OCI-LY7 (cell line): ENCODE measurements around the gene STKLD1. TPM values are rescaled to one million over a fixed set of nuclear protein-coding genes. Genes with fewer than 3 reads are reported as not detected.

Source experiments
- BruUV-seq: library from RNA; stranded (reverse); fragments of 400-500 nt; replicated peaks from 2 replicates; lab custom pipeline; 2021; lab: Mats Ljungman, UMichigan
- CTCF ChIA-PET: fragments of 300-600 bp; sonication (Branson Sonifier 250); formaldehyde crosslinking; loops from one replicate; lab custom pipeline; 2022; ENCODE audit warnings: antibody characterized with exemption; ENCODE audit not compliant: unreplicated experiment; lab: Charles Lee
- POLR2A ChIA-PET: fragments of 300-600 bp; sonication (Branson Sonifier 250); formaldehyde crosslinking; loops from one replicate; lab custom pipeline; 2022; ENCODE audit warnings: antibody characterized with exemption; lab: Charles Lee
- DNase-seq: peaks from one replicate; pipeline ENCODE4 v3.0.0-alpha.2; 2015; ENCODE audit warnings: low spot score
- H2AFZ ChIP-seq: fragments of 200-600 bp; sonication (generic), shearing (Covaris generic); 2 replicates; pipeline ENCODE4 v1.6.1; 2014; ENCODE audit warnings: mild to moderate bottlenecking, antibody characterized with exemption, low read length, moderate library complexity
- H3K27ac ChIP-seq: fragments of 200-600 bp; sonication (generic); 2 replicates; pipeline ENCODE4 v1.5.1; 2014; ENCODE audit warnings: mixed run types, low read depth, mild to moderate bottlenecking, moderate library complexity, low read length, inconsistent platforms; ENCODE audit not compliant: poor library complexity, severe bottlenecking
- H3K36me3 ChIP-seq: fragments of 200-600 bp; sonication (generic); 2 replicates; pipeline ENCODE4 v1.6.1; 2014; ENCODE audit warnings: mild to moderate bottlenecking, antibody characterized with exemption, low read length, moderate library complexity, mixed read lengths; ENCODE audit not compliant: insufficient read depth
- H3K4me1 ChIP-seq: fragments of 200-600 bp; sonication (generic); 2 replicates; pipeline ENCODE4 v1.5.1; 2014; ENCODE audit warnings: mild to moderate bottlenecking, low read length; ENCODE audit not compliant: insufficient read depth, poor library complexity, severe bottlenecking
- H3K4me2 ChIP-seq: fragments of 200-600 bp; sonication (generic); 2 replicates; pipeline ENCODE4 v1.6.1; 2014; ENCODE audit warnings: mild to moderate bottlenecking, low read length
- H3K4me3 ChIP-seq: fragments of 200-600 bp; sonication (generic); 2 replicates; pipeline ENCODE4 v1.5.1; 2014; ENCODE audit warnings: mild to moderate bottlenecking, low read depth, low read length; ENCODE audit not compliant: poor library complexity, severe bottlenecking
- H3K79me2 ChIP-seq: fragments of 200-600 bp; sonication (generic); 2 replicates; pipeline ENCODE4 v1.6.1; 2016; ENCODE audit warnings: low read depth, mild to moderate bottlenecking, low read length, moderate library complexity, mixed read lengths; ENCODE audit not compliant: insufficient read depth
- H3K9me2 ChIP-seq: fragments of 200-600 bp; sonication (generic); 2 replicates; pipeline ENCODE4 v1.6.1; 2016; ENCODE audit warnings: mild to moderate bottlenecking, low read length, mixed read lengths; ENCODE audit not compliant: insufficient read depth
- H3K9me3 ChIP-seq: fragments of 200-600 bp; sonication (generic); 2 replicates; pipeline ENCODE4 v1.6.1; 2014; ENCODE audit warnings: mild to moderate bottlenecking, mixed run types, low read length, mixed read lengths
- H4K20me1 ChIP-seq: fragments of 200-600 bp; sonication (generic); 2 replicates; pipeline ENCODE4 v1.6.1; 2014; ENCODE audit warnings: mild to moderate bottlenecking, antibody characterized with exemption, low read length, moderate library complexity, mixed read lengths; ENCODE audit not compliant: insufficient read depth
- EZH2phosphoT487 ChIP-seq: fragments of 200-600 bp; sonication (generic); IDR thresholded peaks from 2 replicates; pipeline ENCODE4 v1.6.1; 2018; ENCODE audit warnings: low read depth, borderline replicate concordance, mild to moderate bottlenecking, mixed run types, antibody characterized with exemption, low read length, moderate library complexity, mixed read lengths
- intact Hi-C: fragments of 100-400 bp; cut with micrococcal nuclease; formaldehyde crosslinking; loops from one replicate; pipeline ENCODE4 v1.10.0; 2022; ENCODE audit not compliant: unreplicated experiment
- total RNA-seq, 2 experiments: library from RNA; depleted of rRNA in 1 of 2; stranded (reverse); fragments of >200 nt in 1 of 2; shearing (Covaris generic) in 1 of 2; gene quantifications; 2 replicates each; pipeline ENCODE4 v1.2.3, GENCODE V29; 2014 to 2022
- TF ChIP-seq, protein P1 (sequence below): fragments of 200-600 bp; sonication (generic); conservative IDR thresholded peaks from 2 replicates; pipeline ENCODE4 v1.5.1; 2014; ENCODE audit warnings: mild to moderate bottlenecking, antibody characterized with exemption, low read length, moderate library complexity, mixed read lengths

Gene STKLD1
- total RNA-seq, 2 experiments from 2014 or later = 1.4 to 1.7 TPM

DNA sequence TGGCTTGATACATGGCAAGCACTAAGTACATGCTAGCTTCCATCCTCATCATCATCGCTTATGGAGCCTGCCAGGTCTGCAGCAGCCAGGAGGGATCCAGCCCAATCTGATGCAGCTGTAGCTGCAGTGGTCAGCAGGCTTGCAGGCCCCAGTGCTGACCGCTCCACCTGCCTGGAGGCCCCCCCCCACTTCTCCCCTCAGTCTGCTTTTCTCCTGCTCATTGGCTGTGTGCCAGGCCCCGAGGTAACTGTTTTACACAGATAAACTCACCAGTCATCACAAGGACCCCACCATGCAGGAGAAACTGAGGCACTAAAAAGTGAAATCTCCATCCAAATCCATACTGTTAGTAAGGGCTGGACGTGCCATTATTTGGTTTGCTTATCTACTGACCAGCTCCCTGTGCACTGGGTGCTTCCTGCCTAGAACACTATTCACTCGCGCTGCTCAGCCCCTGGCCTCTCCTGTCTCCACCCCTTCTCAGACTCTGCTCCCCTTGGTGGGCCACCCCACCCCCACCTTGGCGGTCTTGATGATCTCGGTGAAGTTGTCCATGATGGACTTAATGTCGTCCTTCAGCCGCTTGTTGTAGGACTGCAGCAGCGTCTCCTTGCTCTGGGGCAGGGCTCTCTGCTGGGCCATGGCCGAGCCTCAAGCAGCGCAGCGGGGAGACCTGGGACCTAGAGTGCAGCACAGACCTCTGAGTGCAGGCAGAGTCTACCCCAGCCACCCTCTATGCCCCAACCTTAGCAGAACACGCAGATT is 30.0 kb upstream of the STKLD1 start:
- Histone ChIP-seq H3K9me2 (no peaks in the 10 kb centered on the region), H2AFZ (no peak overlapping the region), H3K27ac (no peak overlapping the region), H3K4me1 (peaks cover 35% of the 10 kb centered on the region), H3K4me3 (peak overlapping the region; percentile 99), H4K20me1 (peaks cover 17% of the 10 kb centered on the region), H3K9me3 (no peaks in the 10 kb centered on the region), H3K36me3 (peaks cover 84% of the 10 kb centered on the region), H3K4me2 (peak overlapping the region; percentile 93), H3K79me2 (peaks cover 50% of the 10 kb centered on the region)
- ChIA-PET POLR2A (no interaction called here), CTCF (no interaction called here)
- no TSS peak for BruUV-seq
- no peak for TF ChIP-seq EZH2phosphoT487
- TF ChIP-seq, protein P1, sequence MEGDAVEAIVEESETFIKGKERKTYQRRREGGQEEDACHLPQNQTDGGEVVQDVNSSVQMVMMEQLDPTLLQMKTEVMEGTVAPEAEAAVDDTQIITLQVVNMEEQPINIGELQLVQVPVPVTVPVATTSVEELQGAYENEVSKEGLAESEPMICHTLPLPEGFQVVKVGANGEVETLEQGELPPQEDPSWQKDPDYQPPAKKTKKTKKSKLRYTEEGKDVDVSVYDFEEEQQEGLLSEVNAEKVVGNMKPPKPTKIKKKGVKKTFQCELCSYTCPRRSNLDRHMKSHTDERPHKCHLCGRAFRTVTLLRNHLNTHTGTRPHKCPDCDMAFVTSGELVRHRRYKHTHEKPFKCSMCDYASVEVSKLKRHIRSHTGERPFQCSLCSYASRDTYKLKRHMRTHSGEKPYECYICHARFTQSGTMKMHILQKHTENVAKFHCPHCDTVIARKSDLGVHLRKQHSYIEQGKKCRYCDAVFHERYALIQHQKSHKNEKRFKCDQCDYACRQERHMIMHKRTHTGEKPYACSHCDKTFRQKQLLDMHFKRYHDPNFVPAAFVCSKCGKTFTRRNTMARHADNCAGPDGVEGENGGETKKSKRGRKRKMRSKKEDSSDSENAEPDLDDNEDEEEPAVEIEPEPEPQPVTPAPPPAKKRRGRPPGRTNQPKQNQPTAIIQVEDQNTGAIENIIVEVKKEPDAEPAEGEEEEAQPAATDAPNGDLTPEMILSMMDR = no peak
- intact Hi-C loops = loop anchor here (5.0 kb wide), 1 partner anchor 71 kb away; the partner anchor contains the start of gene REXO4
- DNase-seq = no peak

DNA sequence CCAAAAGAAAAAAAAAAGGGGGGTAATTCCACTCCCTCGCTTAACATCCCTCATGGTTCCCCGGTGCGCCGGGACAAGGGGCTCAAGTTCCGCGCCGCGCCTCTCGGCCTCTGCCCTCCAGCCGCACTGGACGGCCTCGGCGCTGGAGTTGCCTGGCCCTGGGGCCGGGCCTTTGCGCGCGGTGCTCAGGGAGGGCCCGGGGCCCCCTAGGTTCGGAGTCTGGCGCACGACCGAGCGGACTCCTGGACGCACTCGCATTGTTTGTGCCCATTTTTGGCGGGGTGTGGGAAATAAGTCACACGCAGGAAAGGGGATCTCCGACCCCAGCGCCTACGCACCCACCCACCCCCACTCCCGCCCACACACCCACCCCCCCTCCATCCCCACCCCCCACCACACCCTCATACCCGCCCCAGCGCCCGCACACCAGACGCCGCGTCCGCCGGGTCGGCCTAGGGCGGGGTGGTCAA is 28.6 kb upstream of the STKLD1 start:
- H3K4me3 ChIP-seq = peak overlapping the region; percentile 99
- H3K4me2 ChIP-seq = peak overlapping the region; percentile 93
- peaks cover 17% of the 10 kb centered on the region for H4K20me1 ChIP-seq
- no TSS peak for BruUV-seq
- H3K4me1 ChIP-seq = peaks cover 35% of the 10 kb centered on the region
- ChIA-PET CTCF (no interaction called here), POLR2A (interaction anchor here (0.7 kb wide), 1 partner anchor 12 kb away, joined by 3 read pairs; no protein-coding TSS in a partner anchor)
- peaks cover 84% of the 10 kb centered on the region for H3K36me3 ChIP-seq
- peak; percentile 62 for DNase-seq
- no peaks in the 10 kb centered on the region for H3K9me3 ChIP-seq
- H3K27ac ChIP-seq = peak overlapping the region; percentile 87
- H3K79me2 ChIP-seq = peaks cover 50% of the 10 kb centered on the region
- no peak for TF ChIP-seq EZH2phosphoT487
- TF ChIP-seq, protein P1 = peak; percentile 48; the same call in 1 of the 2 replicates
- intact Hi-C loops = loop anchor here (5.0 kb wide), 1 partner anchor 70 kb away; the partner anchor contains the start of gene REXO4
- H2AFZ ChIP-seq = peak overlapping the region; percentile 33; the same call in 1 of the 2 replicates
- H3K9me2 ChIP-seq = no peaks in the 10 kb centered on the region
